Sigmoid colon (tissue), 7 donors: ENCODE measurements around the gene ZBTB40. TPM values are rescaled to one million over a fixed set of nuclear protein-coding genes. Genes with fewer than 3 reads are reported as not detected.

Experiments
- DNase-seq: peaks from one replicate; pipeline ENCODE4 v3.0.0-alpha.2; 2019
- H3K27ac ChIP-seq, 4 donors: fragments of 200-600 bp; sonication (generic); one replicate each; pipeline ENCODE4 v1.5.1; 2016 to 2019; ENCODE audit warnings: mild to moderate bottlenecking in 1 of 4
- H3K27me3 ChIP-seq, 3 donors: fragments of 200-600 bp; sonication (generic); one replicate each; pipeline ENCODE4 v1.5.1; 2019; ENCODE audit warnings: mild to moderate bottlenecking in 1 of 3
- H3K36me3 ChIP-seq, 4 donors: fragments of 200-600 bp; sonication (generic); one replicate each; pipeline ENCODE4 v1.5.1; 2016 to 2019
- H3K4me1 ChIP-seq, 4 donors: fragments of 200-600 bp; sonication (generic); one replicate each; pipeline ENCODE4 v1.5.1; 2017 to 2019
- H3K4me3 ChIP-seq, 4 donors: fragments of 200-600 bp; sonication (generic); one replicate each; pipeline ENCODE4 v1.5.1; 2017 to 2019; ENCODE audit warnings: mild to moderate bottlenecking in 2 of 4, moderate library complexity in 1 of 4
- H3K9me3 ChIP-seq, 4 donors: fragments of 200-600 bp in 3 of 4; sonication (generic) in 3 of 4; one replicate each; pipeline versions ENCODE4 v1.5.1 to v1.6.1; 2013 to 2019
- CTCF ChIP-seq, 4 experiments: fragments of 450-650 bp in 3 of 4; fragments of 200-600 bp in 1 of 4; IDR thresholded peaks; one replicate each; pipeline ENCODE4 v1.5.1; 2016 to 2019; ENCODE audit warnings: antibody characterized with exemption in 4 of 4, mild to moderate bottlenecking in 3 of 4, moderate library complexity in 2 of 4
- EP300 ChIP-seq, 4 donors: sonication (generic); formaldehyde crosslinking; IDR thresholded peaks; one replicate each; pipeline ENCODE4 v1.6.1; 2017; ENCODE audit warnings: antibody characterized with exemption in 4 of 4
- POLR2A ChIP-seq, 2 donors: fragments of 450-650 bp; IDR thresholded peaks; one replicate each; pipeline ENCODE4 v1.6.1; 2016; ENCODE audit warnings: antibody characterized with exemption in 2 of 2, mild to moderate bottlenecking in 2 of 2, moderate library complexity in 2 of 2
- POLR2AphosphoS5 ChIP-seq, 4 donors: sonication (generic); formaldehyde crosslinking; IDR thresholded peaks; one replicate each; pipeline ENCODE4 v1.6.1; 2017; ENCODE audit warnings: antibody characterized with exemption in 4 of 4
- WGBS, 2 donors: extraction: QIAGEN DNeasy Blood & Tissue Kit; methylation state at CpG; one replicate each; pipeline ENCODE4 v1.1.7; 2013; 5-methylcytosine and 5-hydroxymethylcytosine counted together
- intact Hi-C: fragments of 100-400 bp; cut with DNase I; formaldehyde crosslinking; loops from one replicate; pipeline ENCODE4 v1.15.1; 2023
- polyA plus RNA-seq, 3 donors: library from polyadenylated mRNA; stranded (reverse); fragments of 200-250 nt; gene quantifications; one replicate each; pipeline ENCODE4 v1.2.3, GENCODE V29; 2013
- total RNA-seq, 4 donors: library from RNA; depleted of rRNA; stranded (reverse); fragments of >200 nt; gene quantifications; one replicate each; pipeline ENCODE4 v1.1.0, GENCODE V29; 2016
- donor health status: healthy with polysubstance abuse.
- donor health status: Bipolar disorder and iron deficiency.
- donor health status: healthy.

The ZBTB40 gene
- total and polyA plus RNA-seq, 7 donors, result 1.8 to 22.2 (median 14.3) TPM

- Histone ChIP-seq H3K27ac (no peak overlapping the region), H3K36me3 (no peaks in the 10 kb centered on the region), H3K27me3 (peaks cover 0 to 17% (median 0%) of the 10 kb centered on the region in 3 donors), H3K9me3 (no peaks in the 10 kb centered on the region), H3K4me1 (no peaks in the 10 kb centered on the region), H3K4me3 (no peak overlapping the region)
- TF ChIP-seq CTCF (IDR thresholded peaks at IDR 0.05) (no peak), POLR2AphosphoS5 (IDR thresholded peaks at IDR 0.05) (no peak), EP300 (IDR thresholded peaks at IDR 0.05) (no peak), POLR2A (IDR thresholded peaks at IDR 0.05) (no peak)
- WGBS, 2 donors, result 83 to 87% methylated on average over 13 of the region's 13 CpGs
- DNase-seq, result no peak
- intact Hi-C loops, result no loop called here
These were observed 44.7 kb upstream of the ZBTB40 start for GRCh38 chr1:22406722-22407495.

- Histone ChIP-seq H3K27me3 (peaks cover 0 to 7% (median 0%) of the 10 kb centered on the region in 3 donors), H3K4me3 (no peak overlapping the region), H3K4me1 (no peaks in the 10 kb centered on the region), H3K9me3 (no peaks in the 10 kb centered on the region), H3K27ac (no peak overlapping the region), H3K36me3 (no peaks in the 10 kb centered on the region)
- DNase-seq, result no peak
- WGBS, 2 donors, result 56 to 59% methylated on average over 3 of the region's 3 CpGs
- TF ChIP-seq POLR2A (IDR thresholded peaks at IDR 0.05) (no peak), POLR2AphosphoS5 (IDR thresholded peaks at IDR 0.05) (no peak), EP300 (IDR thresholded peaks at IDR 0.05) (no peak), CTCF (IDR thresholded peaks at IDR 0.05) (no peak)
- intact Hi-C loops, result no loop called here
These were observed 43.4 kb upstream of the ZBTB40 start for GRCh38 chr1:22408230-22408629.

- intact Hi-C loops, result no loop called here
- no peak overlapping the region for H3K4me3 ChIP-seq
- DNase-seq, result no peak
- peaks cover 0 to 4% (median 0%) of the 10 kb centered on the region in 3 donors for H3K27me3 ChIP-seq
- H3K27ac ChIP-seq, result no peak overlapping the region
- WGBS, 2 donors, result 93 to 95% methylated on average over 3 of the region's 3 CpGs
- no peaks in the 10 kb centered on the region for H3K36me3 ChIP-seq
- H3K4me1 ChIP-seq, result no peaks in the 10 kb centered on the region
- TF ChIP-seq POLR2AphosphoS5 (IDR thresholded peaks at IDR 0.05) (no peak), CTCF (IDR thresholded peaks at IDR 0.05) (no peak), EP300 (IDR thresholded peaks at IDR 0.05) (no peak), POLR2A (IDR thresholded peaks at IDR 0.05) (no peak)
- no peaks in the 10 kb centered on the region for H3K9me3 ChIP-seq
These were observed 41.2 kb upstream of the ZBTB40 start for GRCh38 chr1:22410401-22410800.

GRCh38 chr1:22410928-22411495 is 40.6 kb upstream of the ZBTB40 start:
- H3K27ac ChIP-seq, result no peak overlapping the region
- H3K27me3 ChIP-seq, result peaks cover 0 to 4% (median 0%) of the 10 kb centered on the region in 3 donors
- no peaks in the 10 kb centered on the region for H3K36me3 ChIP-seq
- H3K4me1 ChIP-seq, result no peaks in the 10 kb centered on the region
- no peak for DNase-seq
- no peak overlapping the region for H3K4me3 ChIP-seq
- intact Hi-C loops, result no loop called here
- WGBS, 2 donors, result 92 to 93% methylated on average over 10 of the region's 10 CpGs
- TF ChIP-seq EP300 (IDR thresholded peaks at IDR 0.05) (no peak), CTCF (IDR thresholded peaks at IDR 0.05) (no peak), POLR2A (IDR thresholded peaks at IDR 0.05) (no peak), POLR2AphosphoS5 (IDR thresholded peaks at IDR 0.05) (no peak)
- no peaks in the 10 kb centered on the region for H3K9me3 ChIP-seq
